Measurements from ENCODE around the gene MPP3. TPM values are rescaled to one million over a fixed set of nuclear protein-coding genes. Genes with fewer than 3 reads are reported as not detected.

MPP3 gene
- total RNA-seq, 1 experiment from 2014 or later, result 24.5 TPM

DNA sequence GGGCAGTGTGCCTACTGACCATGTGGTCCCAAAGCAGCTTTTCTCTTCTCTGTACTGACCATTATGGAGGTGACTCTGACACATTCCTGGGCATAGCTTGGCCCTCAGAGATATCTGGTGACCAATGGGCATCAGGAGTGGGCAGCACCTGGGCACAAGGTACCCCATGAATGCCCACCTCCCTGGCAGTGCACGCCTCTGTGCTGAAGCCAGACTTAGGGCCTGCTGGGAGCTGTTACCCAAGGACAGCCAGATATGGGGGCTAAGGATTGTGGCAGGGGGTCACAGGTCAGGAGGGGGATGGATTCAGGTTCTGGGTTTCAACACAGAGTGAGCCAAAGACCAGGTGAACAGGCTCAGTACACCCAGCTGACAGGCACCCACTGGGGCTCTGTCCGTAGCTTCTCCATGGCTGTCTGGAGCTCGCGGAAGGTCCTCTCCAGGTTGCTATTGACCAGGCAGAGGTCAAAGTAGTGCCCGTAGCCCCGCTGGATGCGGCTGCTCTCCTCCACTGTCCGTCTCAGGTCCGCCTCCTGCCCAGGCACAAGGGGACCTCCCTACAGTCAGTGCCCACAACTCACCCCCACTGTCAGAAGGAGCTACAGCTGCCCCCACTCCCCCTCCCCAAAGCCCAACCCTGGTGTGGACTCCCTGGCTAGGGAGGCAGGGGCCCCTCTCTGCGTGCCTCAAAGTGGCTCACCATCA lies 44.7 kb upstream of the MPP3 start:
- H3K4me1 Mint-ChIP-seq (ENCODE audit: insufficient read depth, unreplicated experiment), result peaks cover 6% of the 10 kb centered on the region

DNA sequence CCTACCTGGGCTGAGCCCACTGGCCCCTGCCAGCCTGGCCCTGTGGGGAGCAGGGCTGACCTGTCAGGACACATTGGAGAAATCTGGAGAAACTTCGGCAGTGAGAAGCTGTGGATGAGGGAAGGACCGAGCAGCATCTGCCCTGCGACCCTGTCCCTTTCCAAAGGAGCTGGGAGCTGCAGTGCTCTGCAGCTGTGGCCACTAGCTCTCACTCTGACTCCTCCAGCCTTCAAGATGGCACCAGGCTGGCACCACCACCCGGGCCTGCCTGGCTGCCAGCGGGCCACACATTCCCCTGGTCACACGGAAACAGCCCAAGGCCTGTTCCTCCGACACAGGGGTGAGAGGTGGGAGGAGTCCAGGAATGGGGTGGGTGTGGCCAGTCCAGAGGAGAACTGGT lies 44.1 kb upstream of the MPP3 start:
- peaks cover 12% of the 10 kb centered on the region for H3K4me1 Mint-ChIP-seq (ENCODE audit: insufficient read depth, unreplicated experiment)
- no peak for DNase-seq (ENCODE audit: unreplicated experiment)
- POLR2A ChIA-PET, result no interaction called here
- CTCF ChIA-PET, result interaction anchor here (0.6 to 4.9 kb wide), 13 partner anchors 10 to 218 kb away, joined by 3 to 87 read pairs (median 8); partner anchors contain the start of gene MPP2
- TF ChIP-seq, protein P1, sequence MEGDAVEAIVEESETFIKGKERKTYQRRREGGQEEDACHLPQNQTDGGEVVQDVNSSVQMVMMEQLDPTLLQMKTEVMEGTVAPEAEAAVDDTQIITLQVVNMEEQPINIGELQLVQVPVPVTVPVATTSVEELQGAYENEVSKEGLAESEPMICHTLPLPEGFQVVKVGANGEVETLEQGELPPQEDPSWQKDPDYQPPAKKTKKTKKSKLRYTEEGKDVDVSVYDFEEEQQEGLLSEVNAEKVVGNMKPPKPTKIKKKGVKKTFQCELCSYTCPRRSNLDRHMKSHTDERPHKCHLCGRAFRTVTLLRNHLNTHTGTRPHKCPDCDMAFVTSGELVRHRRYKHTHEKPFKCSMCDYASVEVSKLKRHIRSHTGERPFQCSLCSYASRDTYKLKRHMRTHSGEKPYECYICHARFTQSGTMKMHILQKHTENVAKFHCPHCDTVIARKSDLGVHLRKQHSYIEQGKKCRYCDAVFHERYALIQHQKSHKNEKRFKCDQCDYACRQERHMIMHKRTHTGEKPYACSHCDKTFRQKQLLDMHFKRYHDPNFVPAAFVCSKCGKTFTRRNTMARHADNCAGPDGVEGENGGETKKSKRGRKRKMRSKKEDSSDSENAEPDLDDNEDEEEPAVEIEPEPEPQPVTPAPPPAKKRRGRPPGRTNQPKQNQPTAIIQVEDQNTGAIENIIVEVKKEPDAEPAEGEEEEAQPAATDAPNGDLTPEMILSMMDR (IDR thresholded peaks at IDR 0.05; ENCODE audit: unreplicated experiment), result no peak
- intact Hi-C loops (cut with micrococcal nuclease), result loop anchor here (5.0 kb wide), 1 partner anchor 290 kb away; no protein-coding TSS in a partner anchor
- peaks cover 16% of the 10 kb centered on the region for H3K27me3 Mint-ChIP-seq (ENCODE audit: insufficient read depth, unreplicated experiment)
- no peaks in the 10 kb centered on the region for H3K9me3 Mint-ChIP-seq (ENCODE audit: unreplicated experiment)
- no TSS peak for BruUV-seq (replicated peaks)
- H3K27ac Mint-ChIP-seq (ENCODE audit: low read depth, unreplicated experiment), result no peak overlapping the region
- no peaks in the 10 kb centered on the region for H3K36me3 Mint-ChIP-seq (ENCODE audit: insufficient read depth, unreplicated experiment)
- H3K4me3 Mint-ChIP-seq (ENCODE audit: unreplicated experiment), result no peak overlapping the region

More for the DNA sequence above, 44.7 kb upstream of the MPP3 start:
- ChIA-PET CTCF (interaction anchor here (0.5 to 4.9 kb wide), 47 partner anchors 9 to 757 kb away, joined by 3 to 87 read pairs (median 4); partner anchors contain the start of genes CD300LG and MPP2), POLR2A (interaction anchor here (0.6 to 1.2 kb wide), 2 partner anchors 68 to 116 kb away, joined by 3 read pairs; no protein-coding TSS in a partner anchor)
- DNase-seq (ENCODE audit: unreplicated experiment), result no peak
- Mint-ChIP-seq H3K36me3 (ENCODE audit: insufficient read depth, unreplicated experiment) (no peaks in the 10 kb centered on the region), H3K27me3 (ENCODE audit: insufficient read depth, unreplicated experiment) (peaks cover 16% of the 10 kb centered on the region), H3K9me3 (ENCODE audit: unreplicated experiment) (no peaks in the 10 kb centered on the region), H3K4me3 (ENCODE audit: unreplicated experiment) (no peak overlapping the region), H3K27ac (ENCODE audit: low read depth, unreplicated experiment) (no peak overlapping the region)
- intact Hi-C loops (cut with micrococcal nuclease), result loop anchor here (1.0 to 5.0 kb wide), 4 partner anchors 67 to 290 kb away; no protein-coding TSS in a partner anchor
- BruUV-seq (replicated peaks), result no TSS peak
- TF ChIP-seq, protein P1 (IDR thresholded peaks at IDR 0.05; ENCODE audit: unreplicated experiment), result no peak

DNA sequence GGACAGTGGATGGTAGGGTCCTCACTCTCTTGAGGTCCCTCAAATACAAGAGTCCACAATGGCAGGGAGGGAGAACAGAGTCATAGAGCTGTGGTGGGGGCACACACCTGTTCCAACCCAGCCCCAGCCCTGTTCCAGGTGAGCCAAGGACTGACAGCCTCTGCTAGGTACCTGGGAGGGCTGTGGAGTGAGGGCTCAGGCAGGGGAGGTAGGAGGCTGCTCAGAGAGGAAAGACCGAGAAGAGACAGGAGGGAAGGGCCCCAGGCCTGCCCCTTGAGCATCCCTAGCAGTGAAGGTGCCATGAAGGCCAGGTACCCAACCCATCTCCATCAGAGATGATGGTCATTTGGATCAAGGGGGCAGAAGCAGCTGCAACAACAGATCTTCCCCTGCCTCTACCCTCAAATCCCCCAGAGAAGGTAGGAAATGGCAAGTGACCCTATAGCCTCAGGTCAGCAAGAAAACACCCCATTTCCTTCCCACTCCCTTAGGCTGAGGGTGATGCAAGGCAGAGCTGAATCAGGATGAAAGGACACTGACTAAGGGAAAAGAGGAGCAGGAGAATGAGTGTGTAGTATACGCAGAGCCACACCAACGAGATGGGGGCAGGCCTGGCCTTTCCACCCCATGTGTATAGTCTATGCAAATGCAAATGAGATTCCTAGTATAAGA lies 42.7 kb upstream of the MPP3 start:
- H3K27ac Mint-ChIP-seq (ENCODE audit: low read depth, unreplicated experiment), result peak overlapping the region; percentile 10
- CTCF ChIA-PET, result interaction anchor here (0.5 to 1.2 kb wide), 2 partner anchors 14 to 34 kb away, joined by 3 read pairs; no protein-coding TSS in a partner anchor
- POLR2A ChIA-PET, result no interaction called here
- TF ChIP-seq, protein P1 (IDR thresholded peaks at IDR 0.05; ENCODE audit: unreplicated experiment), result no peak
- DNase-seq (ENCODE audit: unreplicated experiment), result no peak
- no peaks in the 10 kb centered on the region for H3K36me3 Mint-ChIP-seq (ENCODE audit: insufficient read depth, unreplicated experiment)
- H3K27me3 Mint-ChIP-seq (ENCODE audit: insufficient read depth, unreplicated experiment), result peaks cover 16% of the 10 kb centered on the region
- BruUV-seq (replicated peaks), result no TSS peak
- H3K4me3 Mint-ChIP-seq (ENCODE audit: unreplicated experiment), result no peak overlapping the region
- H3K9me3 Mint-ChIP-seq (ENCODE audit: unreplicated experiment), result no peaks in the 10 kb centered on the region
- intact Hi-C loops (cut with micrococcal nuclease), result loop anchor here (5.0 kb wide), 1 partner anchor 292 kb away; no protein-coding TSS in a partner anchor
- H3K4me1 Mint-ChIP-seq (ENCODE audit: insufficient read depth, unreplicated experiment), result peaks cover 14% of the 10 kb centered on the region

DNA sequence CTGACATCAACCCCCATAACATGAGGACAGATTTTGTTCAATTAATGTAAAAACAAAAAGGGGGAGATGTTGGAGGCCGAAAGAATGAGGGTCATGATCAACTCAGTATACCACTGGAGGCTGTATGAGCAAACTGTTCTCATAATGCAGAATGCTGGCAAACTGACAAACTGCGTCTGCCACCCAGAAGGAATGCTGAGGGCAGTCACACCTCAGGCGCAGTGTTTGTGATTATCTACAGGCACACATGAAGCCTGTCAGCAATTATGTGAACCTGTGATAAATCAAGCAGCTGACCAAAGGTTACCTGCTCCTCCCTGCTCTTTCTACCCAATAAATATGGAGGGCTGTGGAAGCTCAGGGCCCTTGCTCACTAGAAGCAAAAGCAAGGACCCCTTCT lies 41.3 kb upstream of the MPP3 start:
- CTCF ChIA-PET, result no interaction called here
- Mint-ChIP-seq H3K36me3 (ENCODE audit: insufficient read depth, unreplicated experiment) (no peaks in the 10 kb centered on the region), H3K27me3 (ENCODE audit: insufficient read depth, unreplicated experiment) (peaks cover 27% of the 10 kb centered on the region), H3K27ac (ENCODE audit: low read depth, unreplicated experiment) (no peak overlapping the region), H3K4me3 (ENCODE audit: unreplicated experiment) (no peak overlapping the region), H3K9me3 (ENCODE audit: unreplicated experiment) (no peaks in the 10 kb centered on the region), H3K4me1 (ENCODE audit: insufficient read depth, unreplicated experiment) (peaks cover 14% of the 10 kb centered on the region)
- no TSS peak for BruUV-seq (replicated peaks)
- TF ChIP-seq, protein P1 (IDR thresholded peaks at IDR 0.05; ENCODE audit: unreplicated experiment), result no peak
- intact Hi-C loops (cut with micrococcal nuclease), result no loop called here
- no peak for DNase-seq (ENCODE audit: unreplicated experiment)
- POLR2A ChIA-PET, result no interaction called here

Data from MCF 10A (cell line).